Effector memory CD4-positive, alpha-beta T cell (primary cell): Measurements from ENCODE around the gene TXLNG.
"Not testable (repeated sequence)": the region's sequence is repeated elsewhere in the genome, so short reads cannot be mapped to it uniquely, and the experiment has no call there.

Source experiments
- DNase-seq, 3 donors: peaks; one replicate each; pipeline ENCODE4 v3.0.0-alpha.2; 2020
- H3K27ac ChIP-seq: 2 replicates; pipeline ENCODE4 v1.7.0; 2013; ENCODE audit warnings: mild to moderate bottlenecking, low read length, moderate library complexity; ENCODE audit not compliant: insufficient read depth, poor library complexity, severe bottlenecking
- H3K27me3 ChIP-seq: replicated peaks from 2 replicates; pipeline ENCODE4 v1.7.0; 2013; ENCODE audit warnings: mild to moderate bottlenecking, low read length; ENCODE audit not compliant: insufficient read depth, control insufficient read depth, poor library complexity, severe bottlenecking
- H3K36me3 ChIP-seq: 2 replicates; pipeline ENCODE4 v1.7.0; 2013; ENCODE audit warnings: mild to moderate bottlenecking, low read length, moderate library complexity; ENCODE audit not compliant: control insufficient read depth, insufficient read depth
- H3K4me1 ChIP-seq: 2 replicates; pipeline ENCODE4 v1.7.0; 2013; ENCODE audit warnings: low read length, mild to moderate bottlenecking; ENCODE audit not compliant: control insufficient read depth, insufficient read depth, poor library complexity, severe bottlenecking
- H3K4me3 ChIP-seq: 2 replicates; pipeline ENCODE4 v1.7.0; 2013; ENCODE audit warnings: low read length, low read depth, mild to moderate bottlenecking; ENCODE audit not compliant: insufficient read depth, poor library complexity, severe bottlenecking
- H3K9me3 ChIP-seq: 2 replicates; pipeline ENCODE4 v1.7.0; 2013; ENCODE audit warnings: mild to moderate bottlenecking, low read length, moderate library complexity; ENCODE audit not compliant: control insufficient read depth

Gene TXLNG

GRCh38 chrX:16851421-16851820, 65.2 kb downstream of the TXLNG start:
- Histone ChIP-seq H3K36me3 (peaks cover 27% of the 10 kb centered on the region), H3K4me3 (no peak overlapping the region), H3K9me3 (no peaks in the 10 kb centered on the region), H3K27ac (no peak overlapping the region), H3K27me3 (no peaks in the 10 kb centered on the region), H3K4me1 (no peaks in the 10 kb centered on the region)
- no peak for DNase-seq

GRCh38 chrX:16851827-16852226, 65.6 kb downstream of the TXLNG start:
- Histone ChIP-seq H3K9me3 (no peaks in the 10 kb centered on the region), H3K4me1 (no peaks in the 10 kb centered on the region), H3K4me3 (no peak overlapping the region), H3K27ac (no peak overlapping the region), H3K36me3 (peaks cover 28% of the 10 kb centered on the region), H3K27me3 (no peaks in the 10 kb centered on the region)
- DNase-seq, result no peak

GRCh38 chrX:16852617-16853179, 66.4 kb downstream of the TXLNG start:
- H3K4me1 ChIP-seq, result no peaks in the 10 kb centered on the region
- H3K27ac ChIP-seq, result no peak overlapping the region
- H3K36me3 ChIP-seq, result peaks cover 32% of the 10 kb centered on the region
- no peak for DNase-seq
- no peaks in the 10 kb centered on the region for H3K9me3 ChIP-seq
- no peaks in the 10 kb centered on the region for H3K27me3 ChIP-seq
- H3K4me3 ChIP-seq, result no peak overlapping the region

GRCh38 chrX:16853537-16853936, 67.3 kb downstream of the TXLNG start:
- H3K4me1 ChIP-seq, result no peaks in the 10 kb centered on the region
- no peak for DNase-seq
- H3K27ac ChIP-seq, result no peak overlapping the region
- H3K27me3 ChIP-seq, result no peaks in the 10 kb centered on the region
- peaks cover 27% of the 10 kb centered on the region for H3K36me3 ChIP-seq
- no peaks in the 10 kb centered on the region for H3K9me3 ChIP-seq
- H3K4me3 ChIP-seq, result no peak overlapping the region

GRCh38 chrX:16855363-16856075, 69.3 kb downstream of the TXLNG start:
- no peak for DNase-seq
- Histone ChIP-seq H3K36me3 (peaks cover 27% of the 10 kb centered on the region), H3K4me1 (no peaks in the 10 kb centered on the region), H3K4me3 (no peak overlapping the region), H3K9me3 (no peaks in the 10 kb centered on the region), H3K27ac (no peak overlapping the region), H3K27me3 (no peaks in the 10 kb centered on the region)

- DNase-seq, H3K4me1 ChIP-seq, H3K9me3 ChIP-seq, H3K27ac ChIP-seq, H3K4me3 ChIP-seq, H3K27me3 ChIP-seq: not testable (repeated sequence)
- H3K36me3 ChIP-seq, result peaks cover 27% of the 10 kb centered on the region
These were observed 69.8 kb downstream of the TXLNG start for GRCh38 chrX:16856076-16856404.

GRCh38 chrX:16856744-16857143, 70.5 kb downstream of the TXLNG start:
- no peaks in the 10 kb centered on the region for H3K4me1 ChIP-seq
- H3K36me3 ChIP-seq, result peaks cover 31% of the 10 kb centered on the region
- no peaks in the 10 kb centered on the region for H3K9me3 ChIP-seq
- DNase-seq, result no peak
- no peaks in the 10 kb centered on the region for H3K27me3 ChIP-seq
- H3K4me3 ChIP-seq, result no peak overlapping the region
- no peak overlapping the region for H3K27ac ChIP-seq

- DNase-seq, result no peak
- peaks cover 11% of the 10 kb centered on the region for H3K36me3 ChIP-seq
- no peaks in the 10 kb centered on the region for H3K4me1 ChIP-seq
- no peaks in the 10 kb centered on the region for H3K9me3 ChIP-seq
- H3K4me3 ChIP-seq, result no peak overlapping the region
- no peak overlapping the region for H3K27ac ChIP-seq
- H3K27me3 ChIP-seq, result no peaks in the 10 kb centered on the region
These were observed 76.6 kb downstream of the TXLNG start for GRCh38 chrX:16862829-16863228.

GRCh38 chrX:16867947-16868346, 81.7 kb downstream of the TXLNG start:
- H3K27ac ChIP-seq, result no peak overlapping the region
- no peaks in the 10 kb centered on the region for H3K27me3 ChIP-seq
- DNase-seq, result no peak
- H3K4me3 ChIP-seq, result no peak overlapping the region
- peaks cover 11% of the 10 kb centered on the region for H3K4me1 ChIP-seq
- H3K9me3 ChIP-seq, result no peaks in the 10 kb centered on the region
- no peaks in the 10 kb centered on the region for H3K36me3 ChIP-seq

- Histone ChIP-seq H3K9me3 (no peaks in the 10 kb centered on the region), H3K4me3 (peak overlapping the region; percentile 56), H3K4me1 (peaks cover 11% of the 10 kb centered on the region), H3K27ac (peak overlapping the region; percentile 55), H3K36me3 (no peaks in the 10 kb centered on the region), H3K27me3 (no peaks in the 10 kb centered on the region)
- DNase-seq, result no peak
These were observed 82.7 kb downstream of the TXLNG start for GRCh38 chrX:16868920-16869319.
